Mesenchymal stem cell (in vitro differentiated cells and primary cell): Measurements from ENCODE around the gene CERS6.

ENCODE experiments used
- DNase-seq: peaks from one replicate; pipeline ENCODE4 v3.0.0-alpha.2; 2013
- H2AFZ ChIP-seq: one replicate; pipeline ENCODE4 v1.6.1; 2013; ENCODE audit warnings: low read depth, mild to moderate bottlenecking, control low read depth, inconsistent platforms, low read length, moderate library complexity
- H2AK5ac ChIP-seq: 2 replicates; pipeline ENCODE4 v1.6.1; 2013; ENCODE audit warnings: low read length, moderate library complexity, mild to moderate bottlenecking, inconsistent platforms; ENCODE audit not compliant: severe bottlenecking
- H2BK120ac ChIP-seq: one replicate; pipeline ENCODE4 v1.6.1; 2013; ENCODE audit warnings: low read depth, mild to moderate bottlenecking, inconsistent platforms, low read length, moderate library complexity
- H2BK12ac ChIP-seq, 2 experiments: one replicate each; pipeline ENCODE4 v1.6.1; 2013; ENCODE audit warnings: inconsistent platforms in 2 of 2, low read length in 2 of 2, mild to moderate bottlenecking in 2 of 2, moderate library complexity in 2 of 2, control low read depth in 1 of 2
- H2BK15ac ChIP-seq: one replicate; pipeline ENCODE4 v1.6.1; 2013; ENCODE audit warnings: mild to moderate bottlenecking, low read depth, inconsistent platforms; ENCODE audit not compliant: poor library complexity, severe bottlenecking
- H2BK5ac ChIP-seq: 2 replicates; pipeline ENCODE4 v1.6.1; 2013; ENCODE audit warnings: low read depth, mild to moderate bottlenecking, low read length, control low read depth, inconsistent platforms; ENCODE audit not compliant: poor library complexity, severe bottlenecking
- H3K14ac ChIP-seq, 2 experiments: one replicate each; pipeline ENCODE4 v1.6.1; 2013; ENCODE audit warnings: inconsistent platforms in 2 of 2, low read length in 2 of 2, control low read depth in 1 of 2, mild to moderate bottlenecking in 1 of 2, moderate library complexity in 1 of 2
- H3K18ac ChIP-seq, 2 experiments: one replicate each; pipeline ENCODE4 v1.6.1; 2013; ENCODE audit warnings: inconsistent platforms in 2 of 2, low read length in 2 of 2, control low read depth in 1 of 2, low read depth in 1 of 2, mild to moderate bottlenecking in 1 of 2
- H3K23ac ChIP-seq, 2 experiments: one replicate each; pipeline ENCODE4 v1.6.1; 2013; ENCODE audit warnings: inconsistent platforms in 2 of 2, low read length in 2 of 2, mild to moderate bottlenecking in 2 of 2, moderate library complexity in 2 of 2, control low read depth in 1 of 2
- H3K27ac ChIP-seq: 2 replicates; pipeline ENCODE4 v1.5.1; 2013; ENCODE audit warnings: mild to moderate bottlenecking, moderate library complexity, low read length, control low read depth, inconsistent platforms; ENCODE audit not compliant: poor library complexity, severe bottlenecking
- H3K27me3 ChIP-seq, 2 experiments: 2 replicates each; pipeline versions ENCODE4 v1.6.1 to v1.7.0; 2013; ENCODE audit warnings: low read length in 2 of 2, mild to moderate bottlenecking in 2 of 2, moderate library complexity in 2 of 2, control low read depth in 1 of 2, inconsistent platforms in 1 of 2; ENCODE audit not compliant: control insufficient read depth in 1 of 2, insufficient read depth in 1 of 2
- H3K36me3 ChIP-seq, 2 experiments: 2 replicates each; pipeline versions ENCODE4 v1.6.1 to v1.7.0; 2013; ENCODE audit warnings: low read length in 2 of 2, control low read depth in 1 of 2, inconsistent platforms in 1 of 2, low read depth in 1 of 2, mild to moderate bottlenecking in 1 of 2; ENCODE audit not compliant: insufficient read depth in 2 of 2, control insufficient read depth in 1 of 2
- H3K4ac ChIP-seq, 2 experiments: one replicate each; pipeline ENCODE4 v1.6.1; 2013; ENCODE audit warnings: inconsistent platforms in 2 of 2, low read length in 2 of 2, mild to moderate bottlenecking in 2 of 2, moderate library complexity in 2 of 2, control low read depth in 1 of 2, low read depth in 1 of 2
- H3K4me1 ChIP-seq: 2 replicates; pipeline ENCODE4 v1.6.1; 2013; ENCODE audit warnings: low read depth, low read length, control low read depth; ENCODE audit not compliant: control insufficient read depth, insufficient read depth
- H3K4me2 ChIP-seq: 2 replicates; pipeline ENCODE4 v1.6.1; 2013; ENCODE audit warnings: low read length, mild to moderate bottlenecking, inconsistent platforms; ENCODE audit not compliant: poor library complexity, severe bottlenecking
- H3K4me3 ChIP-seq, 2 experiments: 2 replicates each; pipeline versions ENCODE4 v1.5.1 to v1.7.0; 2013; ENCODE audit warnings: low read length in 2 of 2, mild to moderate bottlenecking in 2 of 2, control low read depth in 1 of 2, low read depth in 1 of 2; ENCODE audit not compliant: insufficient read depth in 1 of 2
- H3K79me1 ChIP-seq: replicated peaks from 2 replicates; pipeline ENCODE4 v1.6.1; 2013; ENCODE audit warnings: mild to moderate bottlenecking, control low read depth, low read length, inconsistent platforms; ENCODE audit not compliant: poor library complexity, severe bottlenecking
- H3K9ac ChIP-seq: 2 replicates; pipeline ENCODE4 v1.7.0; 2013; ENCODE audit warnings: mild to moderate bottlenecking, low read length, moderate library complexity
- H3K9me3 ChIP-seq: 2 replicates; pipeline ENCODE4 v1.7.0; 2013; ENCODE audit warnings: mild to moderate bottlenecking, low read length; ENCODE audit not compliant: control insufficient read depth
- H4K8ac ChIP-seq: one replicate; pipeline ENCODE4 v1.6.1; 2013; ENCODE audit warnings: inconsistent platforms, mild to moderate bottlenecking, low read length, moderate library complexity
- H4K91ac ChIP-seq: one replicate; pipeline ENCODE4 v1.6.1; 2013; ENCODE audit warnings: mild to moderate bottlenecking, low read length, inconsistent platforms
- WGBS: methylation state at CpG from one replicate; pipeline ENCODE4 v1.1.7; 2013; ENCODE audit warnings: mixed read lengths; 5-methylcytosine and 5-hydroxymethylcytosine counted together

CERS6 gene

DNA sequence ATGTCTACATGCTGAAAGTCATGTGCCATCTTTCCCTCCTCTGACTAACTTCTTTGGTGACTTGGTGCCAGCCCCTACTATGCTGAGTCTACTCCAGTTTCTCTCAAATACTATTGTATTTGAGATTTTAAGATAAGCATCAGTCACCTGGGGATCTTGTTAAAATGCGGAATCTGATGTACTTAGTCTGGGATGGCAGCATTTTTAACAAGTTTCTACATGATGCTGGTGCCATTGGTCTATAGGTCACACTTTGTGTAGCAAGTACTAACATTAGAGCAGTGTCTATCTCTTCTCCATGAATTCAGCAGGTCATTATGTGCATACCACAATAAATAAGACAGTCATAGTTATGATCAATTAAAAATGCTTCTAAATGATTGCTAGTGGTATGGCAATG lies 106.9 kb downstream of the CERS6 start:
- DNase-seq = no peak
- 100% methylated on average over 1 of the region's 1 CpG for WGBS

DNA sequence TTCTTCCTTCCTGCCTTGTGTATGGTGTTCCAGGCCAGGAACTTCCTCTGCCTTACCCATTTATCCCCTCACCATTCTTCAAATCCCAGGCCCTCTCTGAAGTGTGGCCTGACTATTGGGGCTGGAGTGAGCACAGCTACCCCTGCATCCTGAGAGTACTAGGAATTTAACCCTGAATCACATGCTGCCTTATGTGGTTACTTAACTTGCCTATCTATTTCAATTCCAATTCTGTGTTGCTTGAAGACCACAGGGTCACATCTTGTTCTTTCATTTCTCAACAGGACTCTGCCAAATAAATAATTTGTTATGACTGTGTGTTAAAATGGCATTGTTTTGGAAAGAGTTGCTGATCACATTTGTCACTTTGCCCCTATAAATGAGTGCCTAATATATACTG lies 108.6 kb downstream of the CERS6 start:
- Histone ChIP-seq H3K14ac (no peak overlapping the region), H3K9me3 (no peaks in the 10 kb centered on the region), H3K4me3 (no peak overlapping the region), H3K23ac (no peak overlapping the region), H3K27me3 (no peaks in the 10 kb centered on the region), H4K91ac (no peak overlapping the region), H2AFZ (no peak overlapping the region), H2BK12ac (no peak overlapping the region), H3K9ac (no peak overlapping the region), H2AK5ac (no peak overlapping the region), H4K8ac (no peak overlapping the region), H2BK5ac (no peak overlapping the region), H3K4ac (no peak overlapping the region), H3K27ac (no peak overlapping the region), H3K36me3 (no peaks in the 10 kb centered on the region), H3K4me2 (no peak overlapping the region), H2BK120ac (no peak overlapping the region), H2BK15ac (no peak overlapping the region), H3K79me1 (peaks cover 6% of the 10 kb centered on the region), H3K18ac (peak overlapping the region; percentile 18 to 52), H3K4me1 (no peaks in the 10 kb centered on the region)
- DNase-seq = peak; percentile 15

More for the DNA sequence above, 106.9 kb downstream of the CERS6 start:
- Histone ChIP-seq H3K27ac (no peak overlapping the region), H3K4ac (no peak overlapping the region), H4K8ac (no peak overlapping the region), H2AK5ac (no peak overlapping the region), H3K4me3 (no peak overlapping the region), H2BK120ac (no peak overlapping the region), H3K9ac (no peak overlapping the region), H2BK12ac (no peak overlapping the region), H2BK5ac (no peak overlapping the region), H3K79me1 (peaks cover 4% of the 10 kb centered on the region), H2AFZ (no peak overlapping the region), H3K4me2 (no peak overlapping the region), H4K91ac (no peak overlapping the region), H3K14ac (no peak overlapping the region), H3K27me3 (no peaks in the 10 kb centered on the region), H3K23ac (no peak overlapping the region), H3K36me3 (no peaks in the 10 kb centered on the region), H2BK15ac (no peak overlapping the region), H3K4me1 (no peaks in the 10 kb centered on the region), H3K9me3 (no peaks in the 10 kb centered on the region), H3K18ac (no peak overlapping the region)

DNA sequence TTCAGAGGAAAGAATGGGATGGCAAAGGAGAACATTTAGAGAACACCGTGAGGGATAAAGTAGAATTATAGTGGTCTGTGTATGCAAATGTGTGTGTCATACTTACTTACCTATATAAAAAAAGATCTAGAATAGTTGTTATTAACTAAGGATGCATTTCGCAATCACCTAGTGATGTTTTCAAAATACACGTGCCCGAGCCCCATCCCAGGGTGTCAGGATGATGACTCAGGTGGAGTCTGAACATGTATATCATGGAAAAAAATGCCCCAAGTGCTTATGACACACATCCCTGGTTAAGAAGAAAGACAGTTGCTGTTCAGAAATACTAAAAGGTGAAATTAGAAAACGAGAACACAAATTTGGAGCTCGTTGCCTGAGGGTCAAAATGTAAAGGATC lies 109.0 kb downstream of the CERS6 start:
- Histone ChIP-seq H3K27me3 (no peaks in the 10 kb centered on the region), H2BK5ac (no peak overlapping the region), H3K36me3 (no peaks in the 10 kb centered on the region), H3K9me3 (no peaks in the 10 kb centered on the region), H3K4me1 (no peaks in the 10 kb centered on the region), H4K8ac (no peak overlapping the region), H2AK5ac (no peak overlapping the region), H3K4me2 (no peak overlapping the region), H3K27ac (no peak overlapping the region), H3K23ac (no peak overlapping the region), H3K79me1 (peaks cover 6% of the 10 kb centered on the region), H3K9ac (no peak overlapping the region), H3K14ac (no peak overlapping the region), H3K4me3 (no peak overlapping the region), H4K91ac (no peak overlapping the region), H2BK12ac (no peak overlapping the region), H2BK15ac (no peak overlapping the region), H2AFZ (no peak overlapping the region), H3K18ac (no peak overlapping the region), H3K4ac (no peak overlapping the region), H2BK120ac (no peak overlapping the region)
- peak; percentile 58 for DNase-seq
- WGBS = 36% methylated on average over 3 of the region's 6 CpGs

GRCh38 chr2:168565512-168565911 lies 109.4 kb downstream of the CERS6 start:
- H2BK5ac ChIP-seq = no peak overlapping the region
- H3K18ac ChIP-seq = no peak overlapping the region
- H3K27me3 ChIP-seq = no peaks in the 10 kb centered on the region
- H3K9ac ChIP-seq = no peak overlapping the region
- H3K4me1 ChIP-seq = no peaks in the 10 kb centered on the region
- no peaks in the 10 kb centered on the region for H3K36me3 ChIP-seq
- H2BK12ac ChIP-seq = no peak overlapping the region
- no peak overlapping the region for H4K91ac ChIP-seq
- H3K4me2 ChIP-seq = no peak overlapping the region
- no peak overlapping the region for H2BK120ac ChIP-seq
- H2BK15ac ChIP-seq = no peak overlapping the region
- H2AFZ ChIP-seq = no peak overlapping the region
- H3K79me1 ChIP-seq = peaks cover 6% of the 10 kb centered on the region
- no peak overlapping the region for H3K4ac ChIP-seq
- no peak overlapping the region for H3K14ac ChIP-seq
- no peak for DNase-seq
- no peak overlapping the region for H3K4me3 ChIP-seq
- 100% methylated on average over 2 of the region's 2 CpGs for WGBS
- no peak overlapping the region for H3K27ac ChIP-seq
- H3K23ac ChIP-seq = no peak overlapping the region
- H2AK5ac ChIP-seq = no peak overlapping the region
- no peaks in the 10 kb centered on the region for H3K9me3 ChIP-seq
- no peak overlapping the region for H4K8ac ChIP-seq
